ENCODE data around the gene QPCTL. TPM values are rescaled to one million over a fixed set of nuclear protein-coding genes. Genes with fewer than 3 reads are reported as not detected.
"Not testable (repeated sequence)": the region's sequence is repeated elsewhere in the genome, so short reads cannot be mapped to it uniquely, and the experiment has no call there.

QPCTL gene
- total RNA-seq, 2 experiments from 2014 or later = 17.9 to 20.1 TPM

GRCh38 chr19:45739498-45740439, 47.3 kb downstream of the QPCTL start:
- ChIA-PET POLR2A (no interaction called here), CTCF (interaction anchor here (1.1 kb wide), 1 partner anchor 30 kb away, joined by 3 read pairs; no protein-coding TSS in a partner anchor)

- POLR2A ChIA-PET = interaction anchor here (0.8 kb wide), 1 partner anchor 26 kb away, joined by 3 read pairs; the partner anchor contains the start of gene SIX5
Observed at GRCh38 chr19:45742969-45743368, 50.5 kb downstream of the QPCTL start.

GRCh38 chr19:45745606-45746005, 53.1 kb downstream of the QPCTL start:
- ChIA-PET CTCF (interaction anchor here (1.3 to 1.6 kb wide), 2 partner anchors 9 to 310 kb away, joined by 3 to 4 read pairs; no protein-coding TSS in a partner anchor), POLR2A (no interaction called here)

More at GRCh38 chr19:45742969-45743368, 50.5 kb downstream of the QPCTL start:
- CTCF ChIA-PET = no interaction called here

GRCh38 chr19:45746866-45747265, 54.4 kb downstream of the QPCTL start:
- CTCF ChIA-PET = no interaction called here

GRCh38 chr19:45747513-45747912, 55.0 kb downstream of the QPCTL start:
- ChIA-PET CTCF (interaction anchor here (1.8 kb wide), 1 partner anchor 23 kb away, joined by 4 read pairs; no protein-coding TSS in a partner anchor), POLR2A (no interaction called here)

More at GRCh38 chr19:45746866-45747265, 54.4 kb downstream of the QPCTL start:
- POLR2A ChIA-PET = no interaction called here

GRCh38 chr19:45751483-45751882, 59.0 kb downstream of the QPCTL start:
- POLR2A ChIA-PET = interaction anchor here (0.6 kb wide), 1 partner anchor 952 kb away, joined by 3 read pairs; no protein-coding TSS in a partner anchor
- CTCF ChIA-PET = not testable (repeated sequence)

GRCh38 chr19:45752639-45753038, 60.2 kb downstream of the QPCTL start:
- ChIA-PET CTCF (interaction anchor here (1.1 to 1.4 kb wide), 2 partner anchors 16 to 64 kb away, joined by 3 to 6 read pairs; partner anchors contain the start of gene SIX5), POLR2A (interaction anchor here (0.6 kb wide), 2 partner anchors 23 to 685 kb away, joined by 4 read pairs; no protein-coding TSS in a partner anchor)

- POLR2A ChIA-PET = interaction anchor here (1.1 kb wide), 1 partner anchor 79 kb away, joined by 3 read pairs; no protein-coding TSS in a partner anchor
- CTCF ChIA-PET = interaction anchor here (1.4 to 1.7 kb wide), 2 partner anchors 9 to 63 kb away, joined by 3 to 4 read pairs; no protein-coding TSS in a partner anchor
Observed at GRCh38 chr19:45753548-45753947, 61.1 kb downstream of the QPCTL start.

Other genes with a start within 250 kb of the QPCTL start
- 1 to 10 TPM; 2.8 to 3.9 TPM for gene FOSB, start 224.7 kb upstream of the QPCTL start, total RNA-seq
- 1 to 10 TPM; 2.1 to 2.5 TPM for gene RTN2, start 195.6 kb upstream of the QPCTL start, total RNA-seq
- 1 to 10 TPM; 2.0 to 3.0 TPM for gene PPM1N, start 194.2 kb upstream of the QPCTL start, total RNA-seq
- gene VASP, start 185.2 kb upstream of the QPCTL start, total RNA-seq = 100 to 1,000 TPM; 186 to 193 TPM
- 10 to 100 TPM; 14.0 to 14.5 TPM for gene OPA3, start 107.9 kb upstream of the QPCTL start, total RNA-seq
- gene GPR4, start 90.5 kb upstream of the QPCTL start, total RNA-seq = not detected
- 100 to 1,000 TPM; 121 to 122 TPM for gene EML2, start 53.3 kb upstream of the QPCTL start, total RNA-seq
- 1 to 10 TPM; 2.4 to 2.8 TPM for gene GIPR, start 24.4 kb upstream of the QPCTL start, total RNA-seq
- gene SNRPD2, start 713 bp upstream of the QPCTL start, total RNA-seq = 100 to 1,000 TPM; 777 to 805 TPM
- gene FBXO46, start 38.2 kb downstream of the QPCTL start, total RNA-seq = 10 to 100 TPM; 26.5 to 30.4 TPM
- under 1 TPM; 0.08 to 0.11 TPM for gene MEIOSIN, start 40.8 kb downstream of the QPCTL start, total RNA-seq
- 1 to 10 TPM; 2.0 to 2.5 TPM for gene SIX5, start 76.6 kb downstream of the QPCTL start, total RNA-seq
- 10 to 100 TPM; 19.0 to 22.2 TPM for gene DMPK, start 89.8 kb downstream of the QPCTL start, total RNA-seq
- 10 to 100 TPM; 55.3 to 56.3 TPM for gene DMWD, start 100.2 kb downstream of the QPCTL start, total RNA-seq
- under 1 TPM; 0.17 to 0.23 TPM for gene RSPH6A, start 122.6 kb downstream of the QPCTL start, total RNA-seq
- gene SYMPK, start 170.5 kb downstream of the QPCTL start, total RNA-seq = 100 to 1,000 TPM; 117 to 124 TPM
- under 1 TPM; 0.52 to 0.74 TPM for gene FOXA3, start 171.7 kb downstream of the QPCTL start, total RNA-seq
- 10 to 100 TPM; 14.6 to 16.1 TPM for gene IRF2BP1, start 193.5 kb downstream of the QPCTL start, total RNA-seq
- 1 to 10 TPM; 5.9 to 6.0 TPM for gene MYPOP, start 209.9 kb downstream of the QPCTL start, total RNA-seq
- not detected for gene NANOS2, start 222.1 kb downstream of the QPCTL start, total RNA-seq

All from activated CD8-positive, alpha-beta memory T cell treated with anti-CD3 and anti-CD28 coated beads for 36 hours (primary cell).